ENCODE measurements around the gene CTSZ.

- TF ChIP-seq CTCF (IDR thresholded peaks at IDR 0.05) (no peak), POLR2A (IDR thresholded peaks at IDR 0.05) (no peak)
Measured at GRCh38 chr20:59006167-59006863, 739 bp downstream of the CTSZ start.
